ENCODE measurements around the gene FGF12.

Gene FGF12

DNA sequence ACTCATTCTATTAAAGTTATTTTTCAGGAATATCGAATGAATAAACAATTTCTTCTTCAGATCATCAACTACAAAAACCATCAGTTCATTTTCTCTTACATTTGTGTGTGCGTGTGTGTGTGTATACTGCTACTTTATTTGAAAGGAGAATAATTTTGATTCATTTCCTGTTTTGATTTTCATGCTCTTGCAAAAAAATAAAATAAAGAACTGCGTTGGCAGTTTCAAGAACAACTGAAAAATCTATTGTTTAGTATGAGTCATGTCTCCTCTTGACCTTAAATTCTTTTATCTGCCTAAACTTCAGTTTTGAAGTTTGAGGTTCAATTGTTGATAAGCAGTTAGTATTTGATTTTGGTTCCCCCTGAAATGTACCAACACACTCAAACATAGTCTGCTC lies 540.8 kb downstream of the FGF12 start:
- POLR2A ChIA-PET = no interaction called here
- DNase-seq (ENCODE audit: extremely low spot score) = no peak
- CTCF ChIA-PET = no interaction called here
- no peak for TF ChIP-seq SUZ12 (IDR thresholded peaks at IDR 0.05)
- TF ChIP-seq ARNT (IDR thresholded peaks at IDR 0.05) = no peak
- no peak for TF ChIP-seq L3MBTL2 (conservative IDR thresholded peaks at IDR 0.05)
- TF ChIP-seq FOXK2 (IDR thresholded peaks at IDR 0.05) = no peak
- no peak for TF ChIP-seq HDGF (IDR thresholded peaks at IDR 0.05; ENCODE audit: borderline replicate concordance)
- TF ChIP-seq CTBP1 (IDR thresholded peaks at IDR 0.05; ENCODE audit: borderline replicate concordance) = no peak
- no peak for TF ChIP-seq ZNF384 (IDR thresholded peaks at IDR 0.05)
- no peak for TF ChIP-seq LEF1 (IDR thresholded peaks at IDR 0.05; ENCODE audit: borderline replicate concordance)
- no peak for TF ChIP-seq FOXM1 (IDR thresholded peaks at IDR 0.05; ENCODE audit: borderline replicate concordance)
- no peak for TF ChIP-seq TARDBP (IDR thresholded peaks at IDR 0.05)
- no peak for TF ChIP-seq FOXA1 (IDR thresholded peaks at IDR 0.05)
- TF ChIP-seq SP1 (IDR thresholded peaks at IDR 0.05) = no peak
- TF ChIP-seq, protein P1, sequence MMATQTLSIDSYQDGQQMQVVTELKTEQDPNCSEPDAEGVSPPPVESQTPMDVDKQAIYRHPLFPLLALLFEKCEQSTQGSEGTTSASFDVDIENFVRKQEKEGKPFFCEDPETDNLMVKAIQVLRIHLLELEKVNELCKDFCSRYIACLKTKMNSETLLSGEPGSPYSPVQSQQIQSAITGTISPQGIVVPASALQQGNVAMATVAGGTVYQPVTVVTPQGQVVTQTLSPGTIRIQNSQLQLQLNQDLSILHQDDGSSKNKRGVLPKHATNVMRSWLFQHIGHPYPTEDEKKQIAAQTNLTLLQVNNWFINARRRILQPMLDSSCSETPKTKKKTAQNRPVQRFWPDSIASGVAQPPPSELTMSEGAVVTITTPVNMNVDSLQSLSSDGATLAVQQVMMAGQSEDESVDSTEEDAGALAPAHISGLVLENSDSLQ (IDR thresholded peaks at IDR 0.05) = no peak
- no peak for TF ChIP-seq BHLHE40 (IDR thresholded peaks at IDR 0.05; ENCODE audit: borderline replicate concordance)

DNA sequence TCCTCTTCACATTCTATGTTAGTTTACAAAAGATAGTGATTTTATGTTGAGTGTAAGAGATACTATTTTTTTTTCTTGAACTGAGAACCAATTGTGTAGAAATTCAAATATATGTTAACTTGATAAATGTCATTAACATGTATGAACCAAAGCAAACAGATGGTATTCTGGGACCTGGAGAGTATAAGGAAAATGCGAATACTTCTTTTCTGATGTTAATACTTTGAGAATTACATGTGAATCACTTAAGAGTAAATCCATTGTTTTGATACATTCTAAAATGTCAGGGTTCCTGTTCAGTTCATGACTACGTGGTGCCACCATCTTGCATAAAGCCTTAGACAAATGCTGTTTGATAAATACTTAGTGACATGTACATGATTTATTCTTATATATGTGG lies 541.3 kb downstream of the FGF12 start:
- ChIA-PET POLR2A (no interaction called here), CTCF (no interaction called here)
- no peak for DNase-seq (ENCODE audit: extremely low spot score)
- TF ChIP-seq, protein P1 (IDR thresholded peaks at IDR 0.05) = no peak
- TF ChIP-seq TARDBP (IDR thresholded peaks at IDR 0.05) = no peak
- no peak for TF ChIP-seq FOXM1 (IDR thresholded peaks at IDR 0.05; ENCODE audit: borderline replicate concordance)
- TF ChIP-seq NFRKB (IDR thresholded peaks at IDR 0.05) = no peak
- TF ChIP-seq SUZ12 (IDR thresholded peaks at IDR 0.05) = no peak
- no peak for TF ChIP-seq FOXA1 (IDR thresholded peaks at IDR 0.05)
- no peak for TF ChIP-seq FOXK2 (IDR thresholded peaks at IDR 0.05)
- no peak for TF ChIP-seq CTBP1 (IDR thresholded peaks at IDR 0.05; ENCODE audit: borderline replicate concordance)
- no peak for TF ChIP-seq HDGF (IDR thresholded peaks at IDR 0.05; ENCODE audit: borderline replicate concordance)
- no peak for TF ChIP-seq ELF4 (IDR thresholded peaks at IDR 0.05)
- no peak for TF ChIP-seq ZNF384 (IDR thresholded peaks at IDR 0.05)

DNA sequence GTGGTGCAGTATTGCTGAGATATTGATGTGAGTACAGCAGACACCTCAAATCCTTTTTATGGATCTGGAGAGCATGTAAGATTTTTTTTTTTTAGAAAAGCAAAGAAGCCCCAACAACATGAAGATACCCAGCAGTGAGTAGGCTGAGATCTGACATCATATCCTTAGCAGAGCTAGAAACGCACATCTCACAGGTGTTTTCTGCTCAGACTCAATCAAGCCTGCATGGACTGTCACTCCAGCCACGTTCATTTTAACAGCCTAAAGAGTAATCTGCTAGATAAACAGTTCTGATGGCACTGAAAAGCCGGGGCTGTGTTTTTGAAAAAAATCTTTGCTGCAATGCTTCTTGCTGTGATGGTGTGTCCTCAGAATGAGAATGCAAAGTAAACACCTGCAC lies 544.2 kb downstream of the FGF12 start:
- CTCF ChIA-PET = no interaction called here
- TF ChIP-seq SUZ12 (IDR thresholded peaks at IDR 0.05) = no peak
- no peak for TF ChIP-seq TARDBP (IDR thresholded peaks at IDR 0.05)
- no peak for TF ChIP-seq FOXM1 (IDR thresholded peaks at IDR 0.05; ENCODE audit: borderline replicate concordance)
- TF ChIP-seq NFRKB (IDR thresholded peaks at IDR 0.05) = no peak
- no peak for TF ChIP-seq SP1 (IDR thresholded peaks at IDR 0.05)
- TF ChIP-seq, protein P1 (IDR thresholded peaks at IDR 0.05) = no peak
- no peak for TF ChIP-seq HDGF (IDR thresholded peaks at IDR 0.05; ENCODE audit: borderline replicate concordance)
- no peak for TF ChIP-seq L3MBTL2 (conservative IDR thresholded peaks at IDR 0.05)
- TF ChIP-seq LEF1 (IDR thresholded peaks at IDR 0.05; ENCODE audit: borderline replicate concordance) = no peak
- no peak for TF ChIP-seq ARNT (IDR thresholded peaks at IDR 0.05)
- TF ChIP-seq BHLHE40 (IDR thresholded peaks at IDR 0.05; ENCODE audit: borderline replicate concordance) = no peak
- TF ChIP-seq FOXA1 (IDR thresholded peaks at IDR 0.05) = no peak
- no peak for TF ChIP-seq CTBP1 (IDR thresholded peaks at IDR 0.05; ENCODE audit: borderline replicate concordance)
- TF ChIP-seq ZNF384 (IDR thresholded peaks at IDR 0.05) = no peak
- TF ChIP-seq ELF4 (IDR thresholded peaks at IDR 0.05) = no peak
- no peak for TF ChIP-seq FOXK2 (IDR thresholded peaks at IDR 0.05)
- POLR2A ChIA-PET = no interaction called here
- no peak for DNase-seq (ENCODE audit: extremely low spot score)

DNA sequence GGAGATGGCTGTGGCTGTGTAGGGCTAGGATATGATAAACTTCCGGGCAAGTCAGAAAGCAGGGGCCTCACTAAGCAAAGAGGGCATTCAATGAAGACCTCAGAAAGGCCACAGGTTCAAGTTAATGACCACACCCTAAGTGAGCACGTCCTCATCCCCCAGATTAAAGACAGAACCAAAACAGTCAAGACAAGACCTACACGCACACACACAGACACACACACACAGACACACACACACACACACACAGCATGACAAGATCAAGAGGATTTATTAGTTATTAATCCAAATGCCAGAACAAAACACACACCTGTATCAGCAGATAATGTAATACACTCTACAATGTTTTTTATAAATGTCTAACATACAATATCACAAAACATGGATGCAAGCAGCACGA lies 546.2 kb downstream of the FGF12 start:
- POLR2A ChIA-PET = no interaction called here
- TF ChIP-seq ARNT (IDR thresholded peaks at IDR 0.05) = no peak
- no peak for TF ChIP-seq FOXM1 (IDR thresholded peaks at IDR 0.05; ENCODE audit: borderline replicate concordance)
- TF ChIP-seq L3MBTL2 (conservative IDR thresholded peaks at IDR 0.05) = no peak
- TF ChIP-seq FOXK2 (IDR thresholded peaks at IDR 0.05) = no peak
- TF ChIP-seq SP1 (IDR thresholded peaks at IDR 0.05) = no peak
- TF ChIP-seq NFRKB (IDR thresholded peaks at IDR 0.05) = no peak
- no peak for TF ChIP-seq SUZ12 (IDR thresholded peaks at IDR 0.05)
- TF ChIP-seq BHLHE40 (IDR thresholded peaks at IDR 0.05; ENCODE audit: borderline replicate concordance) = no peak
- no peak for TF ChIP-seq ZNF384 (IDR thresholded peaks at IDR 0.05)
- CTCF ChIA-PET = no interaction called here
- DNase-seq (ENCODE audit: extremely low spot score) = no peak

DNA sequence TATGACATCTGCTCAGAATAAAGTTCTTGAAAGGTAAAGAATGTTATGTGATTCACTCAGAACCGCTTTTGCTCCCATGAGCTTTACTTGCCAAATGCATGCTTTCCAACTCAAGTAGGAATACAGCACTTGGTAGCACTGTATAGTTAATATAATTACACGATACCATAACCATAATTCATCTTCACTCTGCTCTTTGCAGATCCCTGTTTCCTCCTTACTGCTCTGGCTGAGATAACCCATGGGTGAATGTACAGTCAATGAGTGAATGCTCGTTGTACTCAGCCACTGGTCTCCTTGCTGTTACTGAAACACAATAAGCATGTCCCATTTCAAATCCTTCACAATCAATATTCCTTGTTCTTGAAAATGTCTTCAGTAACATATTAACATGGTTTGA lies 550.0 kb downstream of the FGF12 start:
- POLR2A ChIA-PET = no interaction called here
- CTCF ChIA-PET = no interaction called here
- no peak for TF ChIP-seq SUZ12 (IDR thresholded peaks at IDR 0.05)
- TF ChIP-seq BHLHE40 (IDR thresholded peaks at IDR 0.05; ENCODE audit: borderline replicate concordance) = no peak
- no peak for TF ChIP-seq TARDBP (IDR thresholded peaks at IDR 0.05)
- TF ChIP-seq L3MBTL2 (conservative IDR thresholded peaks at IDR 0.05) = no peak
- no peak for TF ChIP-seq FOXK2 (IDR thresholded peaks at IDR 0.05)
- no peak for TF ChIP-seq LEF1 (IDR thresholded peaks at IDR 0.05; ENCODE audit: borderline replicate concordance)
- no peak for TF ChIP-seq HDGF (IDR thresholded peaks at IDR 0.05; ENCODE audit: borderline replicate concordance)
- TF ChIP-seq ZNF384 (IDR thresholded peaks at IDR 0.05) = no peak
- TF ChIP-seq, protein P1 (IDR thresholded peaks at IDR 0.05) = no peak
- TF ChIP-seq ARNT (IDR thresholded peaks at IDR 0.05) = no peak
- TF ChIP-seq CTBP1 (IDR thresholded peaks at IDR 0.05; ENCODE audit: borderline replicate concordance) = no peak
- no peak for TF ChIP-seq FOXA1 (IDR thresholded peaks at IDR 0.05)
- TF ChIP-seq FOXM1 (IDR thresholded peaks at IDR 0.05; ENCODE audit: borderline replicate concordance) = no peak
- TF ChIP-seq NFRKB (IDR thresholded peaks at IDR 0.05) = no peak
- TF ChIP-seq SP1 (IDR thresholded peaks at IDR 0.05) = no peak
- no peak for DNase-seq (ENCODE audit: extremely low spot score)
